Tibial nerve (tissue), 4 donors: ENCODE measurements around the gene EML5. TPM values are rescaled to one million over a fixed set of nuclear protein-coding genes. Genes with fewer than 3 reads are reported as not detected.

Experiments used
- DNase-seq, 2 donors: peaks; one replicate each; pipeline ENCODE4 v3.0.0-alpha.2; 2019; ENCODE audit warnings: low spot score in 2 of 2
- H3K27ac ChIP-seq, 4 donors: fragments of 200-600 bp; sonication (generic) in 3 of 4; one replicate each; pipeline ENCODE4 v1.5.1; 2017 to 2019; ENCODE audit warnings: mild to moderate bottlenecking in 1 of 4
- H3K27me3 ChIP-seq, 2 donors: fragments of 200-600 bp; sonication (generic) in 1 of 2; one replicate each; pipeline versions ENCODE4 v1.5.1 to v1.6.0; 2017 to 2019
- H3K36me3 ChIP-seq, 3 donors: fragments of 200-600 bp; sonication (generic); one replicate each; pipeline ENCODE4 v1.5.1; 2018 to 2019
- H3K4me1 ChIP-seq, 4 donors: fragments of 200-600 bp; sonication (generic) in 3 of 4; one replicate each; pipeline ENCODE4 v1.5.1; 2017 to 2019
- H3K4me3 ChIP-seq, 4 donors: fragments of 200-600 bp; sonication (generic) in 3 of 4; one replicate each; pipeline ENCODE4 v1.5.1; 2017 to 2019; ENCODE audit warnings: mild to moderate bottlenecking in 1 of 4, moderate library complexity in 1 of 4
- H3K9me3 ChIP-seq, 4 donors: fragments of 200-600 bp; sonication (generic) in 3 of 4; one replicate each; pipeline ENCODE4 v1.5.1; 2017 to 2019
- EP300 ChIP-seq, 2 donors: sonication (generic); formaldehyde crosslinking; IDR thresholded peaks; one replicate each; pipeline ENCODE4 v1.6.1; 2017; ENCODE audit warnings: antibody characterized with exemption in 2 of 2, mild to moderate bottlenecking in 1 of 2
- POLR2A ChIP-seq, 2 donors: fragments of 450-650 bp; IDR thresholded peaks; one replicate each; pipeline ENCODE4 v1.6.1; 2017; ENCODE audit warnings: antibody characterized with exemption in 2 of 2, mild to moderate bottlenecking in 2 of 2, moderate library complexity in 2 of 2
- WGBS, 2 donors: methylation state at CpG; one replicate each; pipeline ENCODE4 v1.1.5; 2018; 5-methylcytosine and 5-hydroxymethylcytosine counted together
- total RNA-seq, 4 donors: library from RNA; depleted of rRNA; stranded (reverse); fragments of >200 nt; gene quantifications; one replicate each; pipeline ENCODE4 v1.1.0, GENCODE V29; 2016
- TF ChIP-seq, protein P1 (sequence below), 5 experiments: fragments of 200-600 bp in 3 of 5; fragments of 450-650 bp in 2 of 5; sonication (generic) in 3 of 5; IDR thresholded peaks; one replicate each; pipeline ENCODE4 v1.5.1; 2016 to 2019; ENCODE audit warnings: antibody characterized with exemption in 5 of 5, mild to moderate bottlenecking in 3 of 5, moderate library complexity in 2 of 5

The EML5 gene
- total RNA-seq, 4 donors from 2014 or later, result 0.59 to 0.87 (median 0.72) TPM

GRCh38 chr14:88660056-88660455, 132.7 kb downstream of the EML5 start:
- TF ChIP-seq, protein P1, sequence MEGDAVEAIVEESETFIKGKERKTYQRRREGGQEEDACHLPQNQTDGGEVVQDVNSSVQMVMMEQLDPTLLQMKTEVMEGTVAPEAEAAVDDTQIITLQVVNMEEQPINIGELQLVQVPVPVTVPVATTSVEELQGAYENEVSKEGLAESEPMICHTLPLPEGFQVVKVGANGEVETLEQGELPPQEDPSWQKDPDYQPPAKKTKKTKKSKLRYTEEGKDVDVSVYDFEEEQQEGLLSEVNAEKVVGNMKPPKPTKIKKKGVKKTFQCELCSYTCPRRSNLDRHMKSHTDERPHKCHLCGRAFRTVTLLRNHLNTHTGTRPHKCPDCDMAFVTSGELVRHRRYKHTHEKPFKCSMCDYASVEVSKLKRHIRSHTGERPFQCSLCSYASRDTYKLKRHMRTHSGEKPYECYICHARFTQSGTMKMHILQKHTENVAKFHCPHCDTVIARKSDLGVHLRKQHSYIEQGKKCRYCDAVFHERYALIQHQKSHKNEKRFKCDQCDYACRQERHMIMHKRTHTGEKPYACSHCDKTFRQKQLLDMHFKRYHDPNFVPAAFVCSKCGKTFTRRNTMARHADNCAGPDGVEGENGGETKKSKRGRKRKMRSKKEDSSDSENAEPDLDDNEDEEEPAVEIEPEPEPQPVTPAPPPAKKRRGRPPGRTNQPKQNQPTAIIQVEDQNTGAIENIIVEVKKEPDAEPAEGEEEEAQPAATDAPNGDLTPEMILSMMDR (IDR thresholded peaks at IDR 0.05), result no peak
- TF ChIP-seq EP300 (IDR thresholded peaks at IDR 0.05), result no peak
- no peak for TF ChIP-seq POLR2A (IDR thresholded peaks at IDR 0.05)
- H3K27me3 ChIP-seq, result no peaks in the 10 kb centered on the region
- H3K9me3 ChIP-seq, result peaks cover 0 to 3% (median 0%) of the 10 kb centered on the region in 4 donors
- no peak for DNase-seq
- 70 to 76% methylated on average over 5 of the region's 5 CpGs for WGBS, 2 donors
- H3K36me3 ChIP-seq, result no peaks in the 10 kb centered on the region
- H3K27ac ChIP-seq, result no peak overlapping the region
- no peak overlapping the region for H3K4me3 ChIP-seq
- no peaks in the 10 kb centered on the region for H3K4me1 ChIP-seq

- Histone ChIP-seq H3K4me1 (no peaks in the 10 kb centered on the region), H3K27me3 (no peaks in the 10 kb centered on the region), H3K9me3 (peaks cover 0 to 10% (median 3%) of the 10 kb centered on the region in 4 donors), H3K36me3 (no peaks in the 10 kb centered on the region), H3K4me3 (no peak overlapping the region), H3K27ac (no peak overlapping the region)
- TF ChIP-seq, protein P1 (IDR thresholded peaks at IDR 0.05), result no peak
- TF ChIP-seq POLR2A (IDR thresholded peaks at IDR 0.05) (no peak), EP300 (IDR thresholded peaks at IDR 0.05) (no peak)
- no peak for DNase-seq
- WGBS, 2 donors, result 63 to 68% methylated on average over 1 of the region's 1 CpG
These were observed 153.5 kb downstream of the EML5 start for GRCh38 chr14:88639221-88639620.

DNA sequence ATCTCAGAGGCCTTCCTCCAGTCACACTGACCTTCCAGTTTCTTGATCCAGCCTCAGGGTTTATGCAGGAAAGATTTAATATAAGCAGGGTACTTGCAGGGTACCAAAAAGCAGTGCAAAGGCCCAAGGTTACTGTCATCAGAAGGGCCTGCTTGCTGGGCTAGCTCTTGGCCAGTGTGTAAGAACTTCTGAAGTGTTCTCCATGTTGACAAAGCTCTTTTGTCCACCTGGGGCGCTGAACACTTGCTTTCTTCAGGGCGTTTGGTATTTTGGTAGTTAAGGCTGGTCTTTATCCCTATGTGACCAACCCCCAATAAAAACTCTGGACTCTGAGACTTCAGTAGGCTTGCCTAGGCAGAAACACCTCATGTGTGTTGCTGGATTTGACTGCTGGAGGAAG, 160.2 kb downstream of the EML5 start:
- H3K4me3 ChIP-seq, result no peak overlapping the region

GRCh38 chr14:88631091-88631490, 161.7 kb downstream of the EML5 start:
- 95 to 97% methylated on average over 3 of the region's 3 CpGs for WGBS, 2 donors
- Histone ChIP-seq H3K27me3 (no peaks in the 10 kb centered on the region), H3K4me3 (no peak overlapping the region), H3K36me3 (no peaks in the 10 kb centered on the region), H3K27ac (no peak overlapping the region), H3K4me1 (no peaks in the 10 kb centered on the region), H3K9me3 (no peaks in the 10 kb centered on the region)
- TF ChIP-seq POLR2A (IDR thresholded peaks at IDR 0.05), result no peak
- no peak for TF ChIP-seq EP300 (IDR thresholded peaks at IDR 0.05)
- TF ChIP-seq, protein P1 (IDR thresholded peaks at IDR 0.05), result no peak
- DNase-seq, result no peak

More for the DNA sequence above, 160.2 kb downstream of the EML5 start:
- no peak for DNase-seq
- H3K36me3 ChIP-seq, result no peaks in the 10 kb centered on the region
- TF ChIP-seq POLR2A (IDR thresholded peaks at IDR 0.05) (no peak), EP300 (IDR thresholded peaks at IDR 0.05) (no peak)
- TF ChIP-seq, protein P1 (IDR thresholded peaks at IDR 0.05), result no peak
- no peaks in the 10 kb centered on the region for H3K27me3 ChIP-seq
- 50 to 58% methylated on average over 2 of the region's 2 CpGs for WGBS, 2 donors
- no peak overlapping the region for H3K27ac ChIP-seq
- H3K4me1 ChIP-seq, result no peaks in the 10 kb centered on the region
- no peaks in the 10 kb centered on the region for H3K9me3 ChIP-seq

- H3K36me3 ChIP-seq, result peaks cover 0 to 2% (median 0%) of the 10 kb centered on the region in 3 donors
- DNase-seq, result no peak
- no peaks in the 10 kb centered on the region for H3K4me1 ChIP-seq
- 52 to 62% methylated on average over 6 of the region's 6 CpGs for WGBS, 2 donors
- H3K27me3 ChIP-seq, result no peaks in the 10 kb centered on the region
- no peak for TF ChIP-seq POLR2A (IDR thresholded peaks at IDR 0.05)
- TF ChIP-seq EP300 (IDR thresholded peaks at IDR 0.05), result no peak
- TF ChIP-seq, protein P1 (IDR thresholded peaks at IDR 0.05), result no peak
- no peak overlapping the region for H3K4me3 ChIP-seq
- H3K9me3 ChIP-seq, result no peaks in the 10 kb centered on the region
- no peak overlapping the region for H3K27ac ChIP-seq
These were observed 162.2 kb downstream of the EML5 start for GRCh38 chr14:88630565-88630964.
